IMR-90 (cell line): Measurements from ENCODE around the gene AGAP6.
"Not testable (repeated sequence)": the region's sequence is repeated elsewhere in the genome, so short reads cannot be mapped to it uniquely, and the experiment has no call there.

Source experiments
- CEBPB ChIP-seq: IDR thresholded peaks from 2 replicates; pipeline ENCODE4 v1.6.1; 2012; ENCODE audit warnings: low read depth, low read length, improper control_type of control experiment
- FOS ChIP-seq: fragments of 150-350 bp; IDR thresholded peaks from 2 replicates; pipeline ENCODE4 v1.6.1; 2016; ENCODE audit warnings: low read depth, low read length
- MAFK ChIP-seq: IDR thresholded peaks from 2 replicates; pipeline ENCODE4 v1.6.1; 2012; ENCODE audit warnings: low read depth, low read length, improper control_type of control experiment
- MAZ ChIP-seq: IDR thresholded peaks from 2 replicates; pipeline ENCODE4 v1.6.1; 2012; ENCODE audit warnings: low read depth, mild to moderate bottlenecking, low read length, improper control_type of control experiment, moderate library complexity, borderline replicate concordance
- MXI1 ChIP-seq: IDR thresholded peaks from 2 replicates; pipeline ENCODE4 v1.6.1; 2012; ENCODE audit warnings: low read depth, mild to moderate bottlenecking, low read length, moderate library complexity, borderline replicate concordance
- NFE2L2 ChIP-seq: fragments of 150-350 bp; IDR thresholded peaks from 2 replicates; pipeline ENCODE4 v1.6.1; 2016; ENCODE audit warnings: low read depth, mild to moderate bottlenecking, low read length
- POLR2A ChIP-seq: IDR thresholded peaks from 2 replicates; pipeline ENCODE4 v1.6.1; 2012; ENCODE audit warnings: mild to moderate bottlenecking, low read depth, low read length
- RAD21 ChIP-seq: IDR thresholded peaks from 2 replicates; pipeline ENCODE4 v1.6.1; 2012; ENCODE audit warnings: low read length, improper control_type of control experiment
- RCOR1 ChIP-seq: IDR thresholded peaks from 2 replicates; pipeline ENCODE4 v1.6.1; 2012; ENCODE audit warnings: mild to moderate bottlenecking, low read length, improper control_type of control experiment; ENCODE audit not compliant: insufficient replicate concordance
- RFX5 ChIP-seq: IDR thresholded peaks from 2 replicates; pipeline ENCODE4 v1.8.0; 2012; ENCODE audit warnings: low read depth, mild to moderate bottlenecking, low read length, moderate library complexity
- SMC3 ChIP-seq: fragments of 150-350 bp; IDR thresholded peaks from 2 replicates; pipeline ENCODE4 v1.6.1; 2016; ENCODE audit warnings: low read depth, mild to moderate bottlenecking, antibody characterized with exemption, low read length, moderate library complexity
- TF ChIP-seq, protein P1 (sequence below): conservative IDR thresholded peaks from 2 replicates; pipeline ENCODE4 v1.5.1; 2012; ENCODE audit warnings: mild to moderate bottlenecking, low read depth, low read length, improper control_type of control experiment
- TF ChIP-seq, protein P2 (sequence below): fragments of 150-350 bp; IDR thresholded peaks from 2 replicates; pipeline ENCODE4 v1.6.1; 2017; ENCODE audit warnings: mild to moderate bottlenecking, antibody characterized with exemption, low read length, low read depth

DNA sequence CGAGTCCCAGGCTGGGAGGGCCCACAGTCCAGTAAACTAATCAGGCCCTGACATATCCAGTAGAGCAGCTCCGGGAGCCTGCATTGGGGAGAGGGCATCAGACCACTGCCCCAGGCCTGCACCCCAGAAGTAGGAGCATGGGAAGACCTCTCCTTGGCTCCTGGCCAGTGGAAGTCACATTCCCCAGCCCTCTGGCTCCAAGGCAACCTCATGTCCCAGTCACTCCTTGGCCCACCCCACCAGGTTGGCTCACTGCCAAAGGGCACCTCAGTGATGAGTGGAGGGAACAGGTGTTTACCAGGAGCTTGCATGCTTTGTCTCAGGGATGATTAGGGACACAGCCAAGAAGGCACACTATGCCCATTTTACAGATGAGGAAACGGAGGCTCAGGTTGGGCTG, 31.1 kb downstream of the AGAP6 start:
- TF ChIP-seq, protein P1, sequence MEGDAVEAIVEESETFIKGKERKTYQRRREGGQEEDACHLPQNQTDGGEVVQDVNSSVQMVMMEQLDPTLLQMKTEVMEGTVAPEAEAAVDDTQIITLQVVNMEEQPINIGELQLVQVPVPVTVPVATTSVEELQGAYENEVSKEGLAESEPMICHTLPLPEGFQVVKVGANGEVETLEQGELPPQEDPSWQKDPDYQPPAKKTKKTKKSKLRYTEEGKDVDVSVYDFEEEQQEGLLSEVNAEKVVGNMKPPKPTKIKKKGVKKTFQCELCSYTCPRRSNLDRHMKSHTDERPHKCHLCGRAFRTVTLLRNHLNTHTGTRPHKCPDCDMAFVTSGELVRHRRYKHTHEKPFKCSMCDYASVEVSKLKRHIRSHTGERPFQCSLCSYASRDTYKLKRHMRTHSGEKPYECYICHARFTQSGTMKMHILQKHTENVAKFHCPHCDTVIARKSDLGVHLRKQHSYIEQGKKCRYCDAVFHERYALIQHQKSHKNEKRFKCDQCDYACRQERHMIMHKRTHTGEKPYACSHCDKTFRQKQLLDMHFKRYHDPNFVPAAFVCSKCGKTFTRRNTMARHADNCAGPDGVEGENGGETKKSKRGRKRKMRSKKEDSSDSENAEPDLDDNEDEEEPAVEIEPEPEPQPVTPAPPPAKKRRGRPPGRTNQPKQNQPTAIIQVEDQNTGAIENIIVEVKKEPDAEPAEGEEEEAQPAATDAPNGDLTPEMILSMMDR: not testable (repeated sequence)
- TF ChIP-seq RFX5, NFE2L2, CEBPB, POLR2A, FOS, RCOR1, MAZ, SMC3, MXI1, MAFK, RAD21: not testable (repeated sequence)
- TF ChIP-seq, protein P2, sequence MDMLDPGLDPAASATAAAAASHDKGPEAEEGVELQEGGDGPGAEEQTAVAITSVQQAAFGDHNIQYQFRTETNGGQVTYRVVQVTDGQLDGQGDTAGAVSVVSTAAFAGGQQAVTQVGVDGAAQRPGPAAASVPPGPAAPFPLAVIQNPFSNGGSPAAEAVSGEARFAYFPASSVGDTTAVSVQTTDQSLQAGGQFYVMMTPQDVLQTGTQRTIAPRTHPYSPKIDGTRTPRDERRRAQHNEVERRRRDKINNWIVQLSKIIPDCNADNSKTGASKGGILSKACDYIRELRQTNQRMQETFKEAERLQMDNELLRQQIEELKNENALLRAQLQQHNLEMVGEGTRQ: not testable (repeated sequence)
